ENCODE data around the gene CCDC83.

Gene CCDC83

GRCh38 chr11:85822814-85823213, 32.4 kb upstream of the CCDC83 start:
- no peak overlapping the region for H3K27ac ChIP-seq
- DNase-seq (ENCODE audit: low spot score), result no peak
- TF ChIP-seq CTCF (IDR thresholded peaks at IDR 0.05), result no peak

GRCh38 chr11:85823816-85824215, 31.4 kb upstream of the CCDC83 start:
- no peak overlapping the region for H3K4me3 ChIP-seq
- no peak for TF ChIP-seq CTCF (IDR thresholded peaks at IDR 0.05)
- no peak for DNase-seq (ENCODE audit: low spot score)
- H3K27ac ChIP-seq, result no peak overlapping the region

More at GRCh38 chr11:85822814-85823213, 32.4 kb upstream of the CCDC83 start:
- H3K4me3 ChIP-seq, result no peak overlapping the region

GRCh38 chr11:85825616-85826015, 29.6 kb upstream of the CCDC83 start:
- peak overlapping the region in 1 of 2 donors; percentile 81 for H3K27ac ChIP-seq
- no peak for TF ChIP-seq CTCF (IDR thresholded peaks at IDR 0.05)

GRCh38 chr11:85826116-85826855, 28.9 kb upstream of the CCDC83 start:
- H3K27ac ChIP-seq, result peak overlapping the region; percentile 8 to 81
- peak; percentile 44 for TF ChIP-seq CTCF (IDR thresholded peaks at IDR 0.05)
- no peak for DNase-seq (ENCODE audit: low spot score)
- H3K4me3 ChIP-seq, result no peak overlapping the region

More at GRCh38 chr11:85825616-85826015, 29.6 kb upstream of the CCDC83 start:
- H3K4me3 ChIP-seq, result no peak overlapping the region
- no peak for DNase-seq (ENCODE audit: low spot score)

GRCh38 chr11:85827748-85828639, 27.2 kb upstream of the CCDC83 start:
- Histone ChIP-seq H3K4me3 (no peak overlapping the region), H3K27ac (peak overlapping the region; percentile 8 to 81)
- no peak for DNase-seq (ENCODE audit: low spot score)
- TF ChIP-seq CTCF (IDR thresholded peaks at IDR 0.05), result no peak

GRCh38 chr11:85828640-85828978, 26.6 kb upstream of the CCDC83 start:
- Histone ChIP-seq H3K27ac (no peak overlapping the region), H3K4me3 (no peak overlapping the region)
- no peak for DNase-seq (ENCODE audit: low spot score)
- TF ChIP-seq CTCF (IDR thresholded peaks at IDR 0.05), result no peak

Data from coronary artery (tissue), 2 donors.